H54 (cell line): ENCODE measurements around the gene PKNOX2.

ENCODE experiments used
- DNase-seq: peaks from one replicate; pipeline ENCODE4 v3.0.0; 2011; ENCODE audit warnings: low spot score, mixed read lengths; ENCODE audit not compliant: insufficient read length
- FAIRE-seq: peaks from 3 replicates; lab custom pipeline; 2011; peaks lifted over from hg19 to GRCh38; lab: Jason Lieb, UNC
- POLR2A ChIP-seq: IDR thresholded peaks from 2 replicates; pipeline ENCODE4 v1.6.1; 2011; ENCODE audit warnings: low read depth, mild to moderate bottlenecking, low read length

The PKNOX2 gene

DNA sequence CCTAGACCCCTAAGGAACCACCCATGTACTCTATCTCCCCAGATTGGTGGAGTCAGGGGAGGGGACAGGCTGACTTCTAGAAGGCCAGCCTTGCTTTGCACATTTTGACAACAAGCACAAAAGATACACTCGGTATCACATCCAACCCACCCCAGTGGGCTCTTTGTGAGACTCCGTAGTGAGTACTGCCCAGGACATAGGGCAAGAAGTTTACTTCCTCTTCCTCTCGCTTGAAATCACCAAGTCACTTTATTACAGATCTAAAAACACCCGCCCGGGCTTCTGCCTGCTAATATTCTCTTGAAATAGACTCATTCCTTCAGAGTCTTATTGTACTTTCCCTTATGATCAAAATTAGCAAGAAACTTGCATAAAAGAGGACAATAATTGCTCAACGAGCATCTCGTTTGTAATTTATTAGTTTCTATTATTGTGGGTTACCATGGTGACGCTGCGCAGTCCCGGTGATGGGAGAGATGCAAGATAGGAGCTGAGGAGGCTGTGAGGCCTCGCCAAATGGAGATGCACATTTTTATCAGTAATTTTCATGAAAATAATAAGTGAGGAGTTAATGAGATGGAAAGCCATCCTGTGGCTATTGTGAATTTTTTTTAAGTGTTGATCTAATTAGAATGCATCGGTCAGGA lies 234.6 kb downstream of the PKNOX2 start:
- TF ChIP-seq POLR2A, result no peak
- no peak for DNase-seq
- FAIRE-seq, result no peak

DNA sequence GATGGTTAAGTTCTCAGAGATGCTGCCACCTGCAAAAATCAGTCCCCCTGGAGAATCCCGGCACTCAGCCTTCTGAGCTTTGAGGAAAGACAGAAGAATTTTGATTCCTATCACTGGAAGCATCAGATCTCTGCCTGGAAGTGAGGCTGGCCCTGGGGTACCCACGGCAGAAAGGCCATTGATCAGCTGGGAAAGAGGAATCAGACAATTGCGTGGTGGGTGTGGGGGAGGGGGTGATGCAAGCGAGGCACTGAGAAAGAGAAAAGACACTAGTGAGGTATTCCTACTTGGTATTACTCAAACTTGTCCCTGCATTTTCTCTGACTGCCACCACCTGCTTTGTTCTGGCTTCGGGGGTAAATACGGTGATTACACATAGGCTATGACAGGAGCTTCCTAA lies 235.4 kb downstream of the PKNOX2 start:
- no peak for TF ChIP-seq POLR2A
- FAIRE-seq (no peak), DNase-seq (no peak)

DNA sequence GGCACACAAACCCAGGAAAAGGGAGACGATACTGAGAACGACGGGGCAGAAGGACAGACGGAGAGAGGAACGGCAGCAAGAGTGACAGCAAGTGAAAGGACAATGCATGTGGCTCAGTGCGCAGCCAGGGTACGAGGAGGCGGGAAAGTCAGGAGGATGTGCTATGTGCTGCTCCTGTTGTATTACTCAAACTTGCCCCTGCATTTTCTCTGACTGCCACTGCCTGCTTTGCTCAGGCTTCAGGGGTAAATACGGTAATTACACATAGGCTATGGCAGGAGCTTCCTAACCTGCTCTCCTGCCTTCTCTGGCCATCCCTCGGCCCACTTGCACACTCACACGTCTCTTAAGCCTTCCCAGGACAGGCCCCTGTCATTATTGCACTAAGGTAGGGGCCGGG lies 236.7 kb downstream of the PKNOX2 start:
- FAIRE-seq (no peak), DNase-seq (no peak)
- TF ChIP-seq POLR2A, result no peak

DNA sequence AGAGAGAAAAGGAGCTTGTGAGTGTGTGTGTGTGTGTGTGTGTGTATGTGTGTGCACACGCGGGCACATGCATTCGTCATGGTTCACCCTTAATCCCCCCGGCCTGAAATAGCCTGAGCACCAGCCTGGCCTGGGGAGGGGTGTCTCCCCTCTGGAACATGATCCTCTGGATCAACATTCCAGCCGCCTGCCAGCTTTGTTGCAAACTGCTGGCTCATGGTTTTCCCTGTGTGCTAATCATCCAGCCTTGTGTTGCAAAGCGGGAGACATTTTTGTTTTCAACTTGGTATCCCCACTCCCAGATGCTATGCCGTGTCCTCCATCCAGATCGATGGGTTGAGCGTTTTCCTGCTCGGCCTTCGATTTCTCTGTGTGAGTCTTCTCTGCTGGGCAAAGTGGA lies 237.2 kb downstream of the PKNOX2 start:
- no peak for TF ChIP-seq POLR2A
- DNase-seq, result no peak
- no peak for FAIRE-seq

DNA sequence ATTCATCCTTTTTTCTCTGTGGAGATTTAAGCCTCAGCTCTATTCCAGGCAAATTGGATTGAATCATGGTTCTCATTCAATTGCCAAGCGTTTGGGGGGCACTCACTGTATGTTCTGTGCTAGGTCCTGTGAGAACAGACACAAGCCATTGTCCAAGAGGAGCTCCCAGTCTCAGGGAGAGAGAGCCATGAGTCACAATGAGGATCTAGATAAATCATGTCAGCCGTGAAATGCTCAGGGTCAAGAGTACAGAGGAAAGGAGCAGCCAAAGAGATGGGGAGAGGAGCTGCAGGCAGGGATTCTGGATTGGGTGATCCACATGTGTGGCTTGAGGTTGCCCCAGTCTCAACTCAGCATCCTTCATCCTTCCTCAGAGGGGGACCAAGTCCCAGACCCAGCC lies 237.9 kb downstream of the PKNOX2 start:
- FAIRE-seq, result no peak
- no peak for DNase-seq
- no peak for TF ChIP-seq POLR2A

DNA sequence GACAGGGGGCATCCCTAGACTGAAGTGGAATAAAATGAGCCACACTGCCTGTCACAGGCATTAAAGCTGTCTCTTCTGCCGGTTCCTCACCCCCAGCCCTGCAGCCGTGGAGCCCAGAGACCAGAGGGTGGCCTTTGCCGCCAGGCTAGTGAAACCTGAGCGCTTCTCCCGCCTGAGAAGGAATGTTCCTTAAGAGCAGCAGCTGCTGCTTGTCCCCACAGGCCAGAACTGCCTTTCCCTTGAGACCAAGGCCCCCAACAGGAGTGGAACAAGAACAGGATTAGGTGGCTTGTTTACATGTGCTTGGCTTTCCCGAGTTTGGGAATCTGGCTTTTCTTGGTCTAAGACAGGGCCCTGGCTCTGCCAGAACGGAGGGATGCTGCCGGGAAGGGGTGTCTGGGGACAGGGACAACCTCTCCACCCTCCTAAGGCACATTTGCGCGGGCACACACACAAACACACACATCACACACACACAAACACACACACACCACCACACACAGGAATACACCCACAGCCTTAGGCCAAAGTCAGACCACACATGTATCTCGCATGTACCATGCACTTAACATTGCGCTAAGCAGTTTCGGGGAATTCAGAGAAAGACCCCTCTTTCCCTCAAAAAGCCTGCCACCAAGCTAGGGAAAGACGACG lies 239.7 kb downstream of the PKNOX2 start:
- TF ChIP-seq POLR2A, result no peak
- FAIRE-seq (no peak), DNase-seq (no peak)

DNA sequence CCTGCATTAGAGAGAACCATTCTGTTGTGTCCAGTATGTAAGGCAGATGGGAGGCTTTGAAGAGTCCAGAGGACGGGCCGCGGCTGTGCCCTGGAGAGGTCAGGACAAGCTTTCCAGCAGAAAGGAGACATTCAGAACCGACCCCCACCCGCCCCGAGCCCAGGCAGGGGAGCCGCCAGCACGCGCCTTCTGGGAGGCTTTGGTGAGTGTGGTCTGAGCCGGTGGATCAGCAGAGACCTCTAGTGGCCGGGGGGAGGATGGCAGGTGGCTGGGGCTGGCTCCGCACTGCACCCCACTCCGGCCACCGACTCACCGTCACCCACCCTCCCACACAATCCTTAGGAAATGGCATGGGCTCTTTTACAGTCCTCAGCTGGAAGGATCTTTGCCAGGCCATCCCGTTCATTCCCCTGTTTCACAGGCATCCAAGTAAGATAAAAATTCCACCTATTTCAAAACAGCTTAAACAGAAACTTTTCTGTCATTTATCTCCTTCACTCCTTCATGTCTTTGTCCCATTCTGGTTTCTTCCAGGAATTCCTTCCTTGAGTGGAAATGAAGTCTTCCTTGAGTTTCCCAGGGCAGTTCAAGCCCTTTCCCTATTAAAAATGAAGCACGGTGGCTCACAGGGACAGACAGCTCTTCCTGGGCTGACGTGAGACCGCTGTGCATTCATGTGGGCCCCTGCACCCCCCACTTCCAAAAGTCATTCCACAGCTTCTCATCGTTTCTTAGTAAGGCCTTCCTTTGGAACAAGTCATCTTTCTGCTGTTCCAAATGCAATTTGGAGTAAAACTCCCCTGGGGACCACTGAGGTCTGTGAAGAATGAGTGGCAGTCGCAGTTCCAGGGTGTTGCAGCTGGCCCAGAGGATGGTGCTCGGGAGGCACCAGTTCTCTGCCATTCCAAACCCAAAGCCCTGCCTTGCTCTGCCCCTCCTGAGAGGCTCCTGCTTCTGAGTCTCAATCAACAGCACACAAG lies 240.6 kb downstream of the PKNOX2 start:
- peak; percentile 51 for DNase-seq
- FAIRE-seq, result no peak
- no peak for TF ChIP-seq POLR2A

DNA sequence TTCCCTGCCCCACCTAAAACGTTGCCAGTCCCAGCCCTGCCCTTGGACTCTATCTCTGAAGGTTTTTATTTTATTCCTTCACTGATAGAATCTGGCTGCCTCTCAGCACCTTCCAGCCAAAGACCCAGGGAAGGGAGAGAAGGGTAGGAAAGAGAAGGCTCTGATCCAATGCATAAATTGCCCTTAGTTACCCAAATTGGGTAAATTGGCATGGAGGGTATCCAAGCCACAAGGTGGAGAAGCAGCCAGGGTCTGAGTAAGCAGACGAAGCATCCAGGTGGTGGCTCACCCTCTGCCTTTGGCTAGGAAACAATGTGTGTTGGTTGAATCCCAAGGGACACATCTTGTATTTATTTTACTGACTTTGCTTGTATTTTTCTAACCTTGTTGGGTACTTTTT lies 242.5 kb downstream of the PKNOX2 start:
- FAIRE-seq (no peak), DNase-seq (no peak)
- no peak for TF ChIP-seq POLR2A

DNA sequence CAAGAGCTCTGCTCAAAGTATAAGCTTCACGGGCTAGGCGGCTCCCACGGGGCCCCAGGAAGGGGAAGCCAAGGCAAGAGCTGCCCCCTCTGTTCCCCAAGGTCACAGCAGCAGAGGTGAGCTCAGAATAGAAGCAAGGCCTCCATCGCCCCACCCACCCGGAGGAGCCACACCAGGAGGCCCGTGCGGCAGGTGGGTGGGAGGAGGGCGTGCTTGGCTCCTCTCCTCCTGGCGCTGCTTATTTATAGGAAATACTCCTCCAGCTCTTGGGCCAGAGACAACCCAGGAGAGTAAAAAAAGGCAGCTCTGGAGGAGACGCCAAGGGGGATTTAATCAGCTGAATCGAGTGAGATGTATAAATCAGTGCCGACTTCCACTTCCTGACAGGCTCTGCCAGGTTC lies 243.8 kb downstream of the PKNOX2 start:
- no peak for TF ChIP-seq POLR2A
- DNase-seq, result no peak
- no peak for FAIRE-seq

DNA sequence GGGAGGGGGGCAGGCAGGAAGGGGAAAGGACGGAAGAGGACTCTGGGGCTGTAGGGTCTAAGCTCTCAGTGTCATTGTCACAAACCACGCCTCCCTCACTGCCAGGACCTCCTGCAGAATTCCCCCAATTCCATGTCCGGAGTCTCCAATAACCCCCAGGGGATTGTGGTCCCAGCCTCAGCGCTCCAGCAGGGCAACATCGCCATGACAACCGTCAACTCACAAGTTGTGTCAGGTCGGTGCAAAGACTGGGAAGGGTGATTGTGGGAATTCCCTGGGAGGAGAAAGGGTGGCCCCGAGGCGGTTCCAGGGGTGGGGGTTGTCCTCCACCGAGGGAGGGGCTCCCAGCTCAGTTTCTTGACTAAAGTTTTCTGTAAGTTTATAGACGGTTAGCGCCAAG lies 245.5 kb downstream of the PKNOX2 start:
- FAIRE-seq (no peak), DNase-seq (no peak)
- no peak for TF ChIP-seq POLR2A

DNA sequence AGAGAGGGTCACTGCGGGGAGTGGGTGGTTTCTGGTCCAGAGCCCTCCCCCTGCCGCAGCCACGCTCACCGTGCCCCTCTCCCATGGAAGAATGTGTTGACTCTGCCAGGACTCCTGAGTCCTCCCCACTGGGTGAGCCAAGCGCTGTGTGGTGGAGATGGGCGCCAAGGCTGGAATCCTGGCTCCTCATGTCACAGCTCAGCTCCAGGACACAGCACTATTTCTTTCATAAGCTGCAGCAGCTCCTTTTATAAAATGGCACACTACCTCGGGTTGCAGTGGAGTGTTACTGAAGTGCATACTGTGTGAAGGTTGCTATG lies 247.6 kb downstream of the PKNOX2 start:
- no peak for FAIRE-seq
- no peak for DNase-seq
- TF ChIP-seq POLR2A, result no peak

DNA sequence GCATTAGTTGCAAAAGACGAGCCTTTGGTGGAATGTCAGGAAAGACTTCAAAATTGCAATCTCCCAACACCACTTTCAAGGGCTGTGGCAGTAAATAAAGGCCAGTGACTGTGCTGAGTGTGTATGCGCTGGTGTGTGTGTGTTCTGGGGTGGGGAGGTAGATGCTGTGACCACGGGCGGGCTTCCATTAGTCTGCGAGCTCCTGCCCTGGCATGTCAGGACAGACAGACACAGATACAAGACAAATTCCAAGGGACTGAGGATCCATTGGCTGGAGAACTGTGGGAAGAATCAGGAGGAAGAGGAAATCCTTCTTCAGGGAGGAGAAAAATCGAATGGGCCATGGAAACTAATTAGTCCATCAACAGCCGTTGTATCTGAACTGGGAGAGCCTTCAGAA lies 248.0 kb downstream of the PKNOX2 start:
- FAIRE-seq (no peak), DNase-seq (no peak)
- TF ChIP-seq POLR2A, result no peak

DNA sequence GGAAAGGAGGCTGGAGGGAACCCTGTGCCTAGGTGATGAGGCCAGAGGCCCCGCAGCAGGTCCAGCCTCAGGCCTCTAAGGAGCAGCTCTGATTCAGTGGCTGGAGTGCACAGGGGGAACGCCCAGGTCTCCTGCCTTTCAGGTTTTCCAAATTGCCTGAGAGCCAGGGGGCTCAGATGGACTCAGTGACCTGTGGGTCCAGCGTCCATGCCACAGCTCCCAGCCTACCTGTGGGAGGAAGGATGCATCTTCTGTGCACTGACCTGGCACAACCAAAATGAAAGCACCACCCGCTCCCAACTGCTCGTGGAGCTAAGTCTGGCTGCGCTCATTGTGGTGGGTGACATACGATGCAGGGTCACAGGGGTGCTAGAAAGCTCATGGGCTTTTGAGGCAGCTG lies 248.7 kb downstream of the PKNOX2 start:
- no peak for TF ChIP-seq POLR2A
- DNase-seq (no peak), FAIRE-seq (no peak)

DNA sequence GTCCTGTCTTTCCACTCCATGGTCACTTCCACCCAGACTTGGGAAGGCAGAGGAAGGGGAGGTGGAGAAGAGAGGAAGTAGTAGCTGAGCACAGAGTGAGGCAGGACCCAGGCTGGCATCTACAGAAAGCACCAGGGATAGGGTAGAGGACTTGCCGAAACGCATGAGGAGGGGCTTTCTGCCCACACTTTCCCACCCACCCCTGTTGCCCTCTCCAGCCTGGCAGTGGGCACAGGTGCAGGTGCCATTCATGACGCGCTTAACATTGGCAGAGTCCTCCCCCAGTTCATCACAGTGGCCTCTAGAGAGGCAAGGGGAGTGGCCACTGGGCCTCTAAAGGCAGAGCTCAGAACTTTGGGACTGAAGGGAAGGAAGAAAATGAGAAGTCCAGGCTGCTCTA lies 249.6 kb downstream of the PKNOX2 start:
- FAIRE-seq (no peak), DNase-seq (no peak)
- TF ChIP-seq POLR2A, result no peak
